H1 (cell line): ENCODE results near the gene NUP107. TPM values are rescaled to one million over a fixed set of nuclear protein-coding genes. Genes with fewer than 3 reads are reported as not detected.
A peak's percentile ranks its signal among the peaks of the same experiment; 100 is the strongest.

ENCODE experiments used
- BACH1 ChIP-seq: IDR thresholded peaks from 2 replicates; pipeline ENCODE4 v1.6.1; 2012; ENCODE audit warnings: low read length, improper control_type of control experiment
- KDM5A ChIP-seq: fragments of 200-600 bp; IDR thresholded peaks from 2 replicates; pipeline ENCODE4 v1.7.1; 2012; ENCODE audit warnings: mild to moderate bottlenecking, low read length, inconsistent platforms, mixed read lengths
- RFX5 ChIP-seq: IDR thresholded peaks from 2 replicates; pipeline ENCODE4 v1.6.1; 2011; ENCODE audit warnings: low read depth, low read length, improper control_type of control experiment, borderline replicate concordance
- SIN3A ChIP-seq, 2 experiments: IDR thresholded peaks in 1 of 2; conservative IDR thresholded peaks in 1 of 2; 2 replicates each; pipeline ENCODE4 v1.6.1; 2011 to 2012; ENCODE audit warnings: low read length in 2 of 2, improper control_type of control experiment in 1 of 2, low read depth in 1 of 2, mild to moderate bottlenecking in 1 of 2
- SIRT6 ChIP-seq: IDR thresholded peaks from one replicate; pipeline ENCODE4 v1.7.1; 2012; ENCODE audit warnings: low read length, inconsistent platforms
- SIX5 ChIP-seq: IDR thresholded peaks from 2 replicates; pipeline ENCODE4 v1.6.1; 2011; ENCODE audit warnings: mild to moderate bottlenecking, low read depth, low read length
- TEAD4 ChIP-seq: IDR thresholded peaks from 2 replicates; pipeline ENCODE4 v1.6.1; 2012; ENCODE audit warnings: low read depth, low read length, inconsistent platforms, mixed read lengths
- polyA plus RNA-seq, 7 experiments: library from polyadenylated mRNA; depleted of rRNA in 3 of 7; stranded (reverse) in 5 of 7; unstranded in 2 of 7; fragments of >200 nt in 5 of 7; fragments of 200-250 nt in 2 of 7; gene quantifications; 1 replicate in 5 of 7; 2 replicates in 1 of 7; 4 replicates in 1 of 7; pipeline versions ENCODE4 v1.2.1 to v1.2.3, GENCODE V29; 2011 to 2013; ENCODE audit warnings: missing spikeins in 2 of 7, mixed read lengths in 2 of 7
- total RNA-seq: library from RNA; stranded (reverse); fragmentation: NEBNext Ultra II Directional; extraction: Animal tissue kit (Norgen Biotek cat#: 25700); gene quantifications from 2 replicates; pipeline ENCODE4 v1.2.1, GENCODE V29; 2021
- TF ChIP-seq, protein P1 (sequence below): fragments of 300-600 bp; sonication (generic); IDR thresholded peaks from 2 replicates; pipeline ENCODE4 v1.7.1; 2012; ENCODE audit warnings: low read length, moderate library complexity, mild to moderate bottlenecking, inconsistent platforms; ENCODE audit not compliant: insufficient replicate concordance

Gene NUP107
- total and polyA plus RNA-seq, 2 of the 8 experiments (the other 6 are each of a cell fraction or from before 2014, with no cell fraction given) = 46.1 to 141 TPM

DNA sequence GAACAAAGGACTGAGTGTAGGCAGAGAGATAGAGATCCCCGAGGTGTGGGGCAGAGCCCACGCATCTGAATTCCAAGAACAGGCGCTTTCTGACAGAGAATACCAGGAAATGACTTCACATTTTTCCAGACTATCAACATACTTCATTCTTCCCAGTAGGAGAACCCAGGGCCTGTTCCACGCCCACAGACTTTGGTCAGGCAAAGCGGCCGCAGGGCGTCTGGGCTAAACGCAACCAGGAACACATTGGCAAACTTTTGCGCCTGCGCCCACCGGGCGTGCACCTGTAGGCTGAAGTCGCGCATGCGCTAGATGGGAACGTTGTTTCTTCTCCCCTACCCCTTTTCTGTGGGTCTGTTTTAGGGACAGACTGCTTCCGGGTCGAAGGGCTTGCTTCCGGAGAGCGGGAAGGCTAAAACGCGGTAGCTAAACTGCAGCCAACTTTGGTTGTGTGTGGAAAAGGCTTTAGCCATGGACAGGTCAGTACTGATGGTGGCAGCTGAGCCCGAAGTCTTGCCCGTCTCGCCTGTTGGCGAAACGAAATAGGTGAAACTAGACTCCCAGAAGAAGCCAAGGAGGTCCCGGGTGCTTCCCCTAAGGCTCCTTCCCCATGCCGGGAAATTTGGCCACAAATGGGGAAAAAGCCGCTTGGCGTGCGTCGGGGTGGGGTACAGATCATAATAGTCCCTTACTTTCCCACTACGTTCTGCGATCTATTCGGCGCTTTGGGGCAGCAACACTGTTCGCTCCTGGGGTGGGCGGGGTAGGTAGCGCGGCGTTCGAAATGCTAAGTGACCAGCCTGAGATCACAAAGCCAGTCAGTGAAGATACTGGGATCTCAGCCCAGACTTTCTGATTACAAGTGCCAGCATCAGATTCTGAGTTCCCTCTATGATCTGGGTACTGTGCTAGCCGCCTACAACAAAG, at the start of gene NUP107 (continued):
- TF ChIP-seq, protein P1, sequence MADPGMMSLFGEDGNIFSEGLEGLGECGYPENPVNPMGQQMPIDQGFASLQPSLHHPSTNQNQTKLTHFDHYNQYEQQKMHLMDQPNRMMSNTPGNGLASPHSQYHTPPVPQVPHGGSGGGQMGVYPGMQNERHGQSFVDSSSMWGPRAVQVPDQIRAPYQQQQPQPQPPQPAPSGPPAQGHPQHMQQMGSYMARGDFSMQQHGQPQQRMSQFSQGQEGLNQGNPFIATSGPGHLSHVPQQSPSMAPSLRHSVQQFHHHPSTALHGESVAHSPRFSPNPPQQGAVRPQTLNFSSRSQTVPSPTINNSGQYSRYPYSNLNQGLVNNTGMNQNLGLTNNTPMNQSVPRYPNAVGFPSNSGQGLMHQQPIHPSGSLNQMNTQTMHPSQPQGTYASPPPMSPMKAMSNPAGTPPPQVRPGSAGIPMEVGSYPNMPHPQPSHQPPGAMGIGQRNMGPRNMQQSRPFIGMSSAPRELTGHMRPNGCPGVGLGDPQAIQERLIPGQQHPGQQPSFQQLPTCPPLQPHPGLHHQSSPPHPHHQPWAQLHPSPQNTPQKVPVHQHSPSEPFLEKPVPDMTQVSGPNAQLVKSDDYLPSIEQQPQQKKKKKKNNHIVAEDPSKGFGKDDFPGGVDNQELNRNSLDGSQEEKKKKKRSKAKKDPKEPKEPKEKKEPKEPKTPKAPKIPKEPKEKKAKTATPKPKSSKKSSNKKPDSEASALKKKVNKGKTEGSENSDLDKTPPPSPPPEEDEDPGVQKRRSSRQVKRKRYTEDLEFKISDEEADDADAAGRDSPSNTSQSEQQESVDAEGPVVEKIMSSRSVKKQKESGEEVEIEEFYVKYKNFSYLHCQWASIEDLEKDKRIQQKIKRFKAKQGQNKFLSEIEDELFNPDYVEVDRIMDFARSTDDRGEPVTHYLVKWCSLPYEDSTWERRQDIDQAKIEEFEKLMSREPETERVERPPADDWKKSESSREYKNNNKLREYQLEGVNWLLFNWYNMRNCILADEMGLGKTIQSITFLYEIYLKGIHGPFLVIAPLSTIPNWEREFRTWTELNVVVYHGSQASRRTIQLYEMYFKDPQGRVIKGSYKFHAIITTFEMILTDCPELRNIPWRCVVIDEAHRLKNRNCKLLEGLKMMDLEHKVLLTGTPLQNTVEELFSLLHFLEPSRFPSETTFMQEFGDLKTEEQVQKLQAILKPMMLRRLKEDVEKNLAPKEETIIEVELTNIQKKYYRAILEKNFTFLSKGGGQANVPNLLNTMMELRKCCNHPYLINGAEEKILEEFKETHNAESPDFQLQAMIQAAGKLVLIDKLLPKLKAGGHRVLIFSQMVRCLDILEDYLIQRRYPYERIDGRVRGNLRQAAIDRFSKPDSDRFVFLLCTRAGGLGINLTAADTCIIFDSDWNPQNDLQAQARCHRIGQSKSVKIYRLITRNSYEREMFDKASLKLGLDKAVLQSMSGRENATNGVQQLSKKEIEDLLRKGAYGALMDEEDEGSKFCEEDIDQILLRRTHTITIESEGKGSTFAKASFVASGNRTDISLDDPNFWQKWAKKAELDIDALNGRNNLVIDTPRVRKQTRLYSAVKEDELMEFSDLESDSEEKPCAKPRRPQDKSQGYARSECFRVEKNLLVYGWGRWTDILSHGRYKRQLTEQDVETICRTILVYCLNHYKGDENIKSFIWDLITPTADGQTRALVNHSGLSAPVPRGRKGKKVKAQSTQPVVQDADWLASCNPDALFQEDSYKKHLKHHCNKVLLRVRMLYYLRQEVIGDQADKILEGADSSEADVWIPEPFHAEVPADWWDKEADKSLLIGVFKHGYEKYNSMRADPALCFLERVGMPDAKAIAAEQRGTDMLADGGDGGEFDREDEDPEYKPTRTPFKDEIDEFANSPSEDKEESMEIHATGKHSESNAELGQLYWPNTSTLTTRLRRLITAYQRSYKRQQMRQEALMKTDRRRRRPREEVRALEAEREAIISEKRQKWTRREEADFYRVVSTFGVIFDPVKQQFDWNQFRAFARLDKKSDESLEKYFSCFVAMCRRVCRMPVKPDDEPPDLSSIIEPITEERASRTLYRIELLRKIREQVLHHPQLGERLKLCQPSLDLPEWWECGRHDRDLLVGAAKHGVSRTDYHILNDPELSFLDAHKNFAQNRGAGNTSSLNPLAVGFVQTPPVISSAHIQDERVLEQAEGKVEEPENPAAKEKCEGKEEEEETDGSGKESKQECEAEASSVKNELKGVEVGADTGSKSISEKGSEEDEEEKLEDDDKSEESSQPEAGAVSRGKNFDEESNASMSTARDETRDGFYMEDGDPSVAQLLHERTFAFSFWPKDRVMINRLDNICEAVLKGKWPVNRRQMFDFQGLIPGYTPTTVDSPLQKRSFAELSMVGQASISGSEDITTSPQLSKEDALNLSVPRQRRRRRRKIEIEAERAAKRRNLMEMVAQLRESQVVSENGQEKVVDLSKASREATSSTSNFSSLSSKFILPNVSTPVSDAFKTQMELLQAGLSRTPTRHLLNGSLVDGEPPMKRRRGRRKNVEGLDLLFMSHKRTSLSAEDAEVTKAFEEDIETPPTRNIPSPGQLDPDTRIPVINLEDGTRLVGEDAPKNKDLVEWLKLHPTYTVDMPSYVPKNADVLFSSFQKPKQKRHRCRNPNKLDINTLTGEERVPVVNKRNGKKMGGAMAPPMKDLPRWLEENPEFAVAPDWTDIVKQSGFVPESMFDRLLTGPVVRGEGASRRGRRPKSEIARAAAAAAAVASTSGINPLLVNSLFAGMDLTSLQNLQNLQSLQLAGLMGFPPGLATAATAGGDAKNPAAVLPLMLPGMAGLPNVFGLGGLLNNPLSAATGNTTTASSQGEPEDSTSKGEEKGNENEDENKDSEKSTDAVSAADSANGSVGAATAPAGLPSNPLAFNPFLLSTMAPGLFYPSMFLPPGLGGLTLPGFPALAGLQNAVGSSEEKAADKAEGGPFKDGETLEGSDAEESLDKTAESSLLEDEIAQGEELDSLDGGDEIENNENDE = no peak
- TF ChIP-seq RFX5 = no peak
- peak; percentile 88 to 93; a peak in 3 of 4 replicates for TF ChIP-seq SIN3A (conservative IDR thresholded peaks at IDR 0.05 in 1 of 2, IDR thresholded peaks at IDR 0.05 in 1 of 2; ENCODE audit: low read depth in 1 of 2, low read length in 2 of 2)
- TF ChIP-seq KDM5A = peak; percentile 94
- peak; percentile 60; the same call in 1 of the 2 replicates for TF ChIP-seq SIX5
- peak; percentile 51; the same call in 1 of the 2 replicates for TF ChIP-seq TEAD4
- TF ChIP-seq BACH1 = no peak; the same call in 1 of the 2 replicates
- TF ChIP-seq SIRT6 = no peak
